Activated gamma-delta T cell (primary cell): ENCODE results near the gene CYP26C1.

ENCODE experiments used
- DNase-seq: peaks from one replicate; lab custom pipeline; 2025; lab: John Stamatoyannopoulos, UW

Gene CYP26C1

DNA sequence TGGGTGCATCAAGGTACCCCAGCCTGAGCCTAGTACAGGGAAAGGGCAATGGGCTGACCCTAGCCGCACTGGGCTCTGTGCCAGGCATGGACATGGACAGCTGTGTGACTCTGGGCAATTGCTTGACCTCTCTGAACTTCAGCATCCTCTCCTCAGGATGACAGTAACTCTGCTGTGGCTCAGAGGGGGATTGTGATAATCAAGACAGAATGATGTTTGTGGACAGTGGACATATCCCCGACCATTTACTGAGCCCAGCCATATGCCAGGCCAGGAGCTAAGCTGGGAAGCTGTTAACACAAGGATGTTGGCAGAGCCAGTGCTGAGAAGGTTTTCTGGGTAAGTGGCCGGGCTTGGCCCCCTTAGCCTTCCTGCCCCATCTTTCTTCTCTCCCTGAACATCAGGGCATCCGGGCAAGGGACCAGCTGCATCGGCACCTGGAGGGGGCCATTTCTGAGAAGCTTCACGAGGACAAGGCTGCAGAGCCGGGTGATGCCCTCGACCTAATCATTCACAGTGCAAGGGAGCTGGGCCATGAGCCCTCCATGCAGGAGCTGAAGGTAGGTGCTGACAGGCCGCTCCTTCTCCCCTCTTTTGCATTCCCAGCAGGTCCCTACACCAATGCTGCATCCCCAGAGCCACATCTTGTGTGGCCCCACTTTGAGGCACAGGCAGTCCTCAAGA, 3.5 kb downstream of the CYP26C1 start:
- DNase-seq = no peak

DNA sequence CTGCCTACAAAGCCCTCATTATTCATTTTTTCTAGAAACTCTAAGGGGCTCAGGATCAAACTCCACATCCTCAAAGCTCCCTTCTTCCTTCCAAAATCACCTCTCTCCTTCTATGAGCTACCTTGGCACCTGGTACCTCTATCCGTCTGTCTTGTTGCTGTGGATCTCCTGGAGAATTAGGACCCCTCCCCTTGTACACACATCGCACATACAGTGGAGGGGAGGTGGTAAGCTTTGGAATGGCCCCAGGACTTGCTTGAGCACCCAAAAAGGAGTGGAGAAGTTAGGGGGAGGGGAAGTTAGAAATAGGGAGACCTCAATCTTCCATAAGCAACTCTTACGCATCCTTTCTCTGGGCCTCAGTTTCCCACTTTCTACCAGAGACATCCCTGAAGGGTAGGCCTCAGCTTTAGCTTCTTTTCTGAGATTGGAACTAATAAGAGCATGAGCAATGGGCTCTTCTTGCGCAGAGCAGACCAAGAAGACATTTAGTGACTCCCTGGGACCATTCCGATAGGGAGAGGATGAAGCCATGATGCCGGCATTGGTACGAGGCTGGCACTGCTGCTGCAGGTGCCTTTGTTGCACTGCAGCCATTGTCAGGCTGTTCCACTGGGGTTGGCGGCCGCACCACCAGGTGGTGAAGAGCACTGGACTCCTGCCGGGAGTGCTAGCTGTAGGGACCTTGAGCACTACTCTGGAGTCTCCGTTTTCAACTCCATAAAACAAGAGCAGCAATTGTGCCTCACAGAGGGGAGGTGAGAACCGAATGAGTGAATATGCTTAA, 4.5 kb downstream of the CYP26C1 start:
- DNase-seq = no peak

DNA sequence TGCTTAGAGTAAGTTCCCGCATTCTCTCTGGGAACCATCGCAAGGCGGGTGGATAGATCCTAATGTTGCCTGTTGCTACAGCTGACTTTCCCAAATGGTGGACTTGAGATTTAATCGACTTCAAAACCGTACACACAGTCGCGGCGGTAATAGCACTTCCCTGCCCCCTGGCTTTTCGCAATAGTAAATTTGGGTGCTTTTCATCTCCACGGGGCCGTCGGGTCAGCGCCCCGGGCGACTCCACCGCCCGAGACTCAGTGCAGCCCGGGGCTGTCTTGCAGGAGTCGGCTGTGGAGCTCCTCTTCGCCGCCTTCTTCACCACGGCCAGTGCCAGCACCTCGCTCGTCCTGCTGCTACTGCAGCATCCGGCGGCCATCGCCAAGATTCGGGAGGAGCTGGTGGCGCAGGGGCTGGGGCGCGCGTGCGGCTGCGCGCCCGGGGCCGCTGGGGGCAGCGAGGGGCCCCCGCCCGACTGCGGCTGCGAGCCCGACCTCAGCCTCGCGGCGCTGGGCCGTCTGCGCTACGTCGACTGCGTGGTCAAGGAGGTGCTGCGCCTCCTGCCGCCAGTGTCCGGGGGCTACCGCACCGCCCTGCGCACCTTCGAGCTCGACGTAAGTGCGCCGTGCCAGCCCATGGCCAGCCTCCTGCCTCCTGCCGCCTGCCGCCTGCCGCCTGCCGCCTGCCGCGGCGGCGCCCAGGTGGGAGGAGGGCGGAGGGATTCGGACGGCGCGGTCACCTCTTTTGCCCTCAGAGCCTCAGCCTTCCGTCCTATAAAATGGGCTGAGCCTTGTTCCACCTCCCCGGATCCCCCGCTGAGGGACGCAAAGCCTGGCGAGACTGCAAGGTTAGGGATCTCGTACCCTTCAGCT, 5.3 kb downstream of the CYP26C1 start:
- no peak for DNase-seq

DNA sequence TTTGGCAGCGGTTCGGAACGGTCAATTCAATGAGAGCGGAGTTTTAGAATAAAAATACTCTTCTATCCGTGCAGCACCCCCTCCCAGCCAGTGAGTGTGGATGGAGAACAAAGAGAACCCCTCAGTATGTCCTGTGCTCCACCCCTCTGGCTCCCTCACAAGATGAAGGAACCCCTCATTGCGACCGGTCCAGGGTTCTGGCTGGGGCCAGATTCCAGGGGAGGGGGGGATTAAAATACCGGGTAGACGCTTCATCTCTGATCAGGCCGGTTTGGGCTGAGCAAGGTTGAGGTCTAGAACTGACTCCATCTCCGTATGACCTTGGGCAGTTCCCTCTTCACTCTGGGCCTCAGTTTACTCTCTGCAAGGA, 5.9 kb downstream of the CYP26C1 start:
- no peak for DNase-seq

DNA sequence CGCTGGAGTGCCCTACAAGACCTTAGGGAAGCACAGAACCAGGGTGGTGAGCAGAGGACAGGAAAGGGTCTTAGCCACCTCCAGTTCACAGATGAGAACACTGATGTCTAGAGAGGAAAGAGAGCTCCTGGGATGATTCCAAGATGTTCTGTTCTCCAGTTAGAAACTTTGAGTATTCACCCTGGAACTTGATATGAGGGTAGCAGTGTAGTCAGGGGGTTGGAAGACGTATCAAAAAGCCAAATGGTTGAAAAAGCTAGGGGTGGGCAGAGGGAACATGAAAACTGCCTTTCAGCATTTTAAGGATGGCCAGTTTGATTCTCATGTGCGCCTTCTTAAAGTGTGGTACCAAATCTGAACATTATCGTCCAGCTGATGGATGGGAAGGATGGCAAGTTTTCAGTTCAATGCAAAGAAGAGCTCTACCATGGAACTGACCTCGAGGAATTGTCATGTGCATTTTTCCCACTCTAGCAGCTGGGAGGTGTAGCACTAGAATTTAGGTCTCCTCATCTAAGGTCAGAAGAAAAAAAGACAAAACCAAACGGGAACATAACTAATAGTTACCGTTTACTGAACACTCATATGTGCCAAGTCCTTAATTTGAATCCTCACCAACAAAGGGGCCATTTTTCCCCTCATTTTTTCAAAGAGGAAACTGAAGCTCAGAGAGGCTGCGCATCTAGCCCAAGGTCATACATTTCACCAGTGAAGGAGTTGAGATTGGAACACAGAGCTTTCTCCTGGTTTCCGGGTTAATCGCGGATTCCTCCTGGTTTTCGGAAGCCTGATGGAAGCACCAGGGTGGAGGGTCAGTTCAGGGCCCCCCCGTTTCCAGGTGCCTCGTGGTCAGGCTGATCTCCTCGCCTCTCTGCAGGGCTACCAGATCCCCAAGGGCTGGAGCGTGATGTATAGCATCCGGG, 7.1 kb downstream of the CYP26C1 start:
- DNase-seq = no peak

DNA sequence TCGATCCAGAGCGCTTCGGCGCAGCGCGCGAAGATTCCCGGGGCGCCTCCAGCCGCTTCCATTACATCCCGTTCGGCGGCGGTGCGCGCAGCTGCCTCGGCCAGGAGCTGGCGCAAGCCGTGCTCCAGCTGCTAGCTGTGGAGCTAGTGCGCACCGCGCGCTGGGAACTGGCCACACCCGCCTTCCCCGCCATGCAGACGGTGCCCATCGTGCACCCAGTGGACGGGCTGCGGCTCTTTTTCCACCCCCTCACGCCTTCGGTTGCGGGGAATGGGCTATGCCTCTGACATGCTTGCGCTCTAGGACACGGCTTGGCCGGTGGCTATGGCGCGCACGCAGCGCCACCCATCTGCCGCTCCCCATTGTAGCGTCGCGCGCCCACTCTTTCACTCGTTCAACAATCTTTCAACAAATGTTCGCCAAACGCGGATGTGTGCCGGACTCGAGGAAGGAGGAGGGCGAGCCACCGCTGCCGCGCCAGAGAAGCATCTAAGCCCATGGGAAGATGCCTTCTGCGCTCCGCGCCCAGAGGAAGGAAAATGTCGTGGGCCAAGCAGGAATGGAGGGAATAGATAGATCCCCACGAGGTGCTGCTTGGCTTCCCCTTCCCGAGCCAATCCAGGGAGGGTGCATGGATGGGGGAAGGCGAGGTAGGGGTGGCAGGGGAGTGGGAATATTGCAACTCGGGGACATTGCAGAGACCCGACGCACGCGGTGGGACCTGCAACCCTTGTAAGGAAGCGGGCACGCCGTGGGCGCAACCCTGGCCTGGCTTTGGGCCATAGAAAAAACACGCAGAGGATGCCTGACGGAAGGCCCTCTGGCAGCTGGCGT, 8.0 kb downstream of the CYP26C1 start:
- no peak for DNase-seq

DNA sequence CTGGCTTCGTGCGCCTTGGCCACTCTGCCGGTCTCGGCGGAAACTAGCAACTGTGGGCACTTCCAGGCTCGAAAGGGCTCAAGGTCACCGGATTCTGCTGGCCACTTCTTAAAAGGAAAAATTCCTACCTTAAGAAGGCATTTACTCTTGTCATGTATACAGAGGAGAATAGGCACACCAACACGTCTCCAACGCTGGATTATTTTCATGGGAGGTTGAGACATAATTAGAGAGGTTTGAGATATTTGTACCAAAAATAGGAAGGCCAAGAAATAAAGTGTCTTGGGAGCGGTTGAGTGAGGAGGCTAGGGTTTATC, 8.6 kb downstream of the CYP26C1 start:
- DNase-seq = no peak

DNA sequence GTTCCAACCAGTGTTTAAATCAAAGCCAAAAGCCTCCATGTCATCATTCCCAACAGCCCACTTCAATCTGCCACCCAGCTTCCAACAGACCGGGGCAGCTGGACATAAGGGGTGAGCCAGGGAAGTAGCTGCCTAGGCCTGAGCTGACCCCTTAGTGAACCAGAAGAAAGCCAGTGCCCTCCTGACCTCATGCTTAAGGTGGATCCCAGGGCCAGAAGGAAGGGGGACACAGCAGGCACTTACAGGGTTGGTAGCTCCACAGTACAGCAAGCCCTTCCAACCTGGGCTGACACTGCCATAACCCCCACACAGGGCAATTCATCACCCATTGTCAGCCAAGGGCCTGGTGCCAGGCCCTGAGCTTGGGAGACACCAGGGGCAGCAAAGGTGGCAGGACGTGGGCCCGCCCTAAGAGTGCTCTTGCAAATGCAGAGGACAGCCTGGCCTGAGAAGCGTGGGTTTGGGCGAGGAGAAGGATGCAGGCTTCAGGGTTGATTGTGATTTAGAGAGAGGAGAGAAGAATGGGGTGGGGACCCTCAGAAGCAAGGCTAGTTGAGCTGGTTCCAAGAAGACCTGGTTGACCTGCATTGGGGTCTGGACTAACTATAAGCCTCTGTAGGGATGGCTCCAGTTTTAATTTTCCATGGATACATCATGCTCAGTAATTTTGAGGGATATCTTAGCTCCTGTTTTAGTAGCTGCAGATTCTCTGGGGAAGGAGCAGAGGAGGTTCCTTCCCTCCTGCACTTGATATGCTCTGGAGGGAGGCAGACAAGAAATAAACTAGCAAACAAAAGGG, 10.0 kb downstream of the CYP26C1 start:
- DNase-seq = no peak

DNA sequence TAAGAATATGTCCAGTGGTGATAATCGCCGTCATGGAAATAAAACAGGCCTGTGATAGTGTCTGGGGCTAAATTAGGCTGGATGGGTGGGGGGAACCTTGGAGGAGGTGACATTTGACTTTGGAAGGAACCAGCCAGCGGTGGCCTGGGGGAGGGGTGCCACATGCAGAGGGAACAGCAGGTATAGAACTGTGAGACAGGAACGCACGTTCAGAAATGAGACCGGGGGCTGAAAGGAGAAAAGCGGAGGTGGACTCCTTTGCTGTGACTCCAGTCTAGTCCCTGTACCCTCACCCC, 10.5 kb downstream of the CYP26C1 start:
- DNase-seq = no peak

DNA sequence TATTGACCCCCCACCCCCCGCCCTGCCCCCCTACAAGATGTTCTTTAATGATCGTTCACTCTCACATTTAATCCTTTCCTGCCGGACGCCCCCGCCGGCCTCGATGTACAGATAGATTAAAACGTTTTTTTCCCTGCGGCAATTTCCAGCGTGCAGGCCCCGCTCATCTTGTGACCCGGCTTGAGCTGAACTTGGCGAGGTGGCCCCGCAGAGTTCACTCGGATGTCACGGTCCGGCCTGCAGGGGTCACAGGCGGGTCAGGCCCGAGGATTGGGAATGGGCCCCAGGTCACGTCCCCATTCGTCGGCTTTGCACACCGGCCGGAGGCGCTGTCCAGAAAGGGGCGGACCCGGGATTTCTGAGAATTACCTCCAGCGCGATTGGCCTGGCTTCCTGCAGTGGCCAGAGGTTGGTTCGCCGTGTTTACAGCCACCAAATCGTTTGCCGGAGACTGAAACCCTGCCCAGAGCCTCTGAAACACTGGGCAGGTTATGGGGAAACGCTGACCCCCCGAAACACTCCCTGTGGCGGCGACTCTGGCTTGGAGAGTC, 11.2 kb downstream of the CYP26C1 start:
- DNase-seq = no peak

DNA sequence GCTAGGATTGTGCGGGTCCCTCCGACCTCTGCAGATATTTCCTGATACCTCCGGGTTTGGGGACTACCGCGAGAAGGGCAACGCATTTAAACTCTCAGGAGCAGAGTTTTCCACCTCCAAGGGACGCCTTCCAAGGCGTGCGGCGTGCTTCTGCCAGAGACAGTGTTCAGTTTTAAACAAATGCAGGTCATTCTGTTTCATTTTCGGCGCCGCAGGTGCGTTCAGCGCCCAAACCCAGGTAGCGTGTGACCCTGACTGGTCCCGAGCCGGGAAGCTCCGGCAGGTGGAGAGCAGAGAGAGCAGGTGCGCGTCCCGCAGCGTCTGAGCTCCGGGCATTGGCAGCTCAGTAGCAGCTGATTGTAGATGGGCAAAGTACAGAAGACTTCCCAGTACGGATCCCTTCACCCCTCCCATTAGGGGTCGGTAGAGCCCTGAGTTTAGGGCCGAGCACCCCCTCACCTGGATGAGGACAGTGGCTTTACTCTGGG, 11.7 kb downstream of the CYP26C1 start:
- DNase-seq = no peak

DNA sequence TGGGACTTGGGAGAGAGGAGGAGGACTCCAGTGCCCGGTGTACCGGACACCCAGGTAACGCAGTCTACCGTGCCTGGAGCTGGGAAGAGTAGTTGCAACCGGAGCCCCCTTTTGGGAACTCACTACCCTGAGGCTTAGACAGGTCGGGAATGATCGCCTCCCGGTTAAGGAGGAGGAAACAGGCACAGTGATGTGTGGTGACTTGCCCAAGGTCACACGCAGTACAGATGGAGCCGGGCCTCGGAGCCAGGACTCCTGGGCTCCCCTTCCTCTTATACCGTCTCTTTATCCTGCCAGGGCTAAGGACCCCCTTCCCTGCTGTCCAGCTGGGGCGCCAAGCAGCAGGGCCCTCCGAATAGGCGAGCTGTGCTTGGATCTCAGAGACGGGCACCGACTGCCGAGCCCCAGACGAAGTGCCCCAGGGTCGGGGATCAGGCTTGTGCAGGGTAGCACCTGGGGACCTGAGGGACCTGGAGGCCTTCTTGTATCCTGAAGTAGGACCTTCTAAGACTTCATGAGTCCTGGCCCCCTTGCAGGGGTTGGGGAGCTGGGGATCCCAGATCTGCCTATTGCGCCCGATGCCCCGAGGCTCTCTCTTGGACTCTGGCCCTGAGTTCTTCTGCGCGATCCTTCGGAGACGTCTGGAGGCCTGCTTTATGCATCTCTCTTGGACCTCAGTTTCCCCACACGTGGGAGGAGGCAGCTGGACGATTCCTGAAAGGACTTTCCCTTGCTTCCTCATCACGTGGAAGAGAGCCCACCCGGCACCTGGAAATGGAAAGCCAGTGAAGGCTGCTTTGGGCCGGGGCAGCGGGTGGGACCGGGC, 12.3 kb downstream of the CYP26C1 start:
- DNase-seq = no peak

DNA sequence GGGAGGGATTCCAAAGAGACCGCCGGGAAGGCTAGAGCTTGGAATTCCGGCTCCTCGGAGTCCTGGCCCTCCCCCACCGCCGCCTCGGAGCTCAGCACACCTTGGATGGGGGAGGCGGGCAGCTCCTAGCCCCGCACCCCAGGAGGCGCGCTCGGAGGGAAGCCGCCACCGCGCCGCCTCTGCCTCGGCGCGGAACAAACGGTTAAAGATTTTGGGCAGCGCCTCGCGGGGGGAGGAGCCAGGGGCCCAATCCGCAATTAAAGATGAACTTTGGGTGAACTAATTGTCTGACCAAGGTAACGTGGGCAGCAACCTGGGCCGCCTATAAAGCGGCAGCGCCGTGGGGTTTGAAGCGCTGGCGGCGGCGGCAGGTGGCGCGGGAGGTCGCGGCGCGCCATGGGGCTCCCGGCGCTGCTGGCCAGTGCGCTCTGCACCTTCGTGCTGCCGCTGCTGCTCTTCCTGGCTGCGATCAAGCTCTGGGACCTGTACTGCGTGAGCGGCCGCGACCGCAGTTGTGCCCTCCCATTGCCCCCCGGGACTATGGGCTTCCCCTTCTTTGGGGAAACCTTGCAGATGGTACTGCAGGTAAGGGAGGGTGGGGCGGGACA, 13.0 kb downstream of the CYP26C1 start, which contains the start of gene CYP26A1:
Gene CYP26A1, plus strand, starts transcription at position 355 of the 608 bp plus-strand sequence. Its CDS starts 42 bp downstream, at position 397.
- DNase-seq = no peak

DNA sequence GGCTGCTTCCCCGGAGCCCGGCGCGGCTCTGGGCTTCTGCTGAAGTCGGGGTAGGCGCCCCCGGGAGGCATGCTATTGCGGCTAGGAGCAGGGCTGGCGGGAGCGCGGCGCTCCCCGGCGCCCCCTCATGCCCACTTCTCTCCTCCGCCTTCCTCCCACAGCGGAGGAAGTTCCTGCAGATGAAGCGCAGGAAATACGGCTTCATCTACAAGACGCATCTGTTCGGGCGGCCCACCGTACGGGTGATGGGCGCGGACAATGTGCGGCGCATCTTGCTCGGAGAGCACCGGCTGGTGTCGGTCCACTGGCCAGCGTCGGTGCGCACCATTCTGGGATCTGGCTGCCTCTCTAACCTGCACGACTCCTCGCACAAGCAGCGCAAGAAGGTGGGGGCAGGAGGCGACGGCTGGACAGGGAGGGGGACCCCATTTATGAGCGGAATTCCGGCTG, 13.6 kb downstream of the CYP26C1 start:
- DNase-seq = no peak

DNA sequence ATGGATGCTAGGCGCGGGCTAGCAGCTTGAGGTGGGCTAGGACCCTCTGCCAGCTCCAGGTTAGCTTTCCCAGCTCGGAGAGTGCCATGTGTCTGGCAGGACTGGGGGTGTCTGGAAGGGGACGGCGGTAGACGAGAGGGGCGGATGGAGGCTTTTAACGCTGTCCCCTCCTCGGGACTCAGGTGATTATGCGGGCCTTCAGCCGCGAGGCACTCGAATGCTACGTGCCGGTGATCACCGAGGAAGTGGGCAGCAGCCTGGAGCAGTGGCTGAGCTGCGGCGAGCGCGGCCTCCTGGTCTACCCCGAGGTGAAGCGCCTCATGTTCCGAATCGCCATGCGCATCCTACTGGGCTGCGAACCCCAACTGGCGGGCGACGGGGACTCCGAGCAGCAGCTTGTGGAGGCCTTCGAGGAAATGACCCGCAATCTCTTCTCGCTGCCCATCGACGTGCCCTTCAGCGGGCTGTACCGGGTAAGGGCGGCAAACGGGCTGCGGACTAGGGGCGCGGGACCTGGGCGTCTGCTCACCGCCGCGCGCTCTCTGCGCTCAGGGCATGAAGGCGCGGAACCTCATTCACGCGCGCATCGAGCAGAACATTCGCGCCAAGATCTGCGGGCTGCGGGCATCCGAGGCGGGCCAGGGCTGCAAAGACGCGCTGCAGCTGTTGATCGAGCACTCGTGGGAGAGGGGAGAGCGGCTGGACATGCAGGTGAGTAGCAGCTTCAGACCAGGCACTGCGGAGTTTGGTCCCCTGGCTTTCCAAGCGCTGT, 14.2 kb downstream of the CYP26C1 start:
- DNase-seq = no peak

DNA sequence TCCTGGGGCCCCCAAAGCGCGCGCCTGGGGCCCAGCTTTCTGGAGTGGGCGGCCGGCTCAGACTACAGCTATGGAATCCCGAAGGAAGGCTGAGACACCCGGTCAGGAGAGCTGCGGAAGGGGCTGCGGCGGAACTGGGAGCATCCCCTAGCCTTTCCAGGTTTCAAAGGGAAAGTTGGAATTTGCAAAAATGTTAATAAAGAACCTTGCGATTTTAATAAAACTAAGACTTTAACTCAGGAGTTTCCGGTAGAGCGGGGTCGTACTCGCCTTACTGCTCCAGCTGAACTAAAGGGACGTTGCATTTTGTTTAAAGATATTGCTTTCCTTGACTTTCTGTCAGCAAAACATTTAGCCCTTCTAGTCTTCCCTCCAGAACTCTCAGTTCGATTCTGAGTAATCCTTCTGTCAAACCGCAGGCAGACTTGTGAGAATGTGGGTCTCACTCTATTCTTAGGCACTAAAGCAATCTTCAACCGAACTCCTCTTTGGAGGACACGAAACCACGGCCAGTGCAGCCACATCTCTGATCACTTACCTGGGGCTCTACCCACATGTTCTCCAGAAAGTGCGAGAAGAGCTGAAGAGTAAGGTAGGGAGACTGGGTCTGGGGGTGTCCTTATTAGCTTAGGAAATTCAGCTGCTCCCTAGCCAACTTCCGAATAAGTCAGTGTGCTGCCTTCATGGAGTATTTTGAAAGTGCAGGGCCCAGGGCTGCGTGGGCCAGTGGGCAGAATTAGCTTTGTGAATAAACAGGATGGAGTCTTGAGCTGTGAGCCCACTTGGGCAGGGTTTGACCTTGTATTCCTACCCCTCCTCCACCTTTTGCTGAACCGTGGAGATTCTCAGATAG, 15.0 kb downstream of the CYP26C1 start:
- no peak for DNase-seq
